Head of caudate nucleus (tissue), 42 donors: Measurements from ENCODE around the gene SUOX.

Experiments
- DNase-seq, 42 donors: peaks; one replicate each; pipeline versions ENCODE4 v3.0.0 to v3.0.0-alpha.2; 2020 to 2021; ENCODE audit warnings: mixed read lengths in 7 of 42
- intact Hi-C: fragments of 100-400 bp; cut with DNase I; formaldehyde crosslinking; loops from one replicate; pipeline ENCODE4 v1.15.0; 2022

Gene SUOX

GRCh38 chr12:55996715-55997534, at the start of gene SUOX:
TSS of gene SUOX (plus strand) at chr12:55997276. CDS start at chr12:56002222, 4,946 bp downstream.
- DNase-seq, result peak; percentile 89 to 99 (median 98)
- intact Hi-C loops, result loop anchor here (5.0 to 10.0 kb wide), 2 partner anchors 45 to 108 kb away; partner anchors contain the start of genes PA2G4 and RPS26

- no peak for DNase-seq
- intact Hi-C loops, result no loop called here
Measured at GRCh38 chr12:55955344-55955743, 41.7 kb upstream of the SUOX start.

DNA sequence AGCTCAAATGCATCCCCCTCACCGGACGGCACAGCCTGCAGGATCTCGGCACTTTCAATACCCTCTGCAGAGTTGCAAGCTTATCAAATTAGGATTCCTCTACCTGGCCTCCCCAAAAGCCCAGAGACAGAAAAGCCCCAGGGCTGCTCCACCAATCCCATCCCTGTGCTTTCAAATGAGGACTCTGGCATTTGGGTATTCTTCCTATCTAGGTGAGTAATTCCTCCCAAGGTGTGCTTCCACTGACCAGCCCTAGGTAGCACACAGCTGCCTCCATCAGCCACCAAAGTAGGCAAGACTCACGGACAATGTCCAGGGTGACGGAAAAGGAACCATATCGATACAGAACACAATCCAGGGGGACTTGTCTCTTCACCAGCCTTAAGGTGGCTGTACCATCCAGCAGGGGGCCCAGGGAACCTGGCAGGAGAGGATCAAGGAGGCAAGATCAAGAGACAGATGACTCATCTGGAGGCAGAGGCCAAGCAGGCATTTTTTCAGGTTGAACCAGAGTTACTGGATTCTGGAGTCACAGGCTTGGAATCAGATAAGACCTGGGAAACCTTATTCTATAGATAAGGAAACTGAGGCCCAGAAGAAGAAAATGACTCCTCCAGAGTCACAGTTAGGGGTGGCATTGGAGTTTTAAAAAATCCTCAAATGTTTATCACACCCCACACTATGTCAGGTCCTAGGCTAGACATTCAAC, 41.1 kb upstream of the SUOX start:
- intact Hi-C loops, result no loop called here

DNA sequence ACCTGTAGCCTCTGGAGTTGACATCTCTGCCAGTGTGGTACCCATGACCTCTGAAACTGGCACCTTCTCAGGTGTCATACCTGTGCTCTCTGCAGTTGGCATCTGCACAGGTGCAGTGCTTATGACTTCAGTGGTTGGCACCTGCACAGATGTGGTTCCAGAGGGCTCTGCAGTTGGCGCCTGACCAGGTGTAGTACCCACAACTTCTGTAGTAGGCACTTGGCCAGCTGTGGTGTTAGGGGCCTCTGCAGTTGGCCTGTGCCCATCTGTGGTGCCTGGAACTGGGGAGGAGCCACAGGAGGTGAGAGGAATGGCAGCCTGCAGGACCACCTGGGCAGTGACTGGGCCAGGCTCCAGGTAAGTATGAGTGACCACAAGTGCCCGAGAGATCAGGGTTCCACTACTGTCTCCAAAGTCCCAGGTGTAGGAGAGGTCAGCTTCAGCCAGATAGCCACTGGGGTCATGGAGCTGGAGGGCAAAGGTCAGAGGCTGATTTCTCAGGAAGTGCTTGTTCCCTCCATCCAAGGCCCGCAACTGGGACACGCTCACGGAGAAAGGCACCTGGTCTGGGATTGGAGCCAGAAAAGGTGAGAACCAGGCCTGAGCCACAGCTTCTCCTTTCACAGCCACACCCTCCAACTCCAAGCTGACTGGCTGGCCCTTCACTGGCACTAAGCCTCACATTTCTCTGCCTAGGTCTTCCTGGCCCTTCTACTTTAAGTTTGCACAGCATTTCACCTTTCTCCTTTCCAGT, 39.8 kb upstream of the SUOX start:
- intact Hi-C loops, result no loop called here
- DNase-seq, result no peak

More for the DNA sequence above, 41.1 kb upstream of the SUOX start:
- peak in 10 of 42 donors; percentile 5 to 55 (median 24) for DNase-seq

DNA sequence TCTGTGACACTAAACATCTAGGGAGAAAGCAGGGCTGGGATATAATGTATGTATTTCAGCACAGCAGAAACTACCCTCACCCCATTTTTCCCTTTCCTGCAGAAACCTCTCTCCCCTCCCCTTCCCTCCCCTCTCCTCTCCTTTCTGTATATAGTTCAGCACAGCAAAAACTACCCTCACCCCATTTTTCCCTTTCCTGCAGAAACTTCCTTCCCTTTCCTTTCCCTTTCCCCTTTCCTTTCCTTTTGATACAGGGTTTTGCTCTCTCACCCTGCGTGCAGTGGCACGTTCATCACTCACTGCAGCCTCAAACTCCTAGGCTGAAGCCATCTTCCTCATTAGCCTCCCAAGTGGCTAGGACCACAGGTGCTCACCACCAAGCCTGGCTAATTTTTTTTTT, 33.3 kb upstream of the SUOX start:
- DNase-seq, result no peak
- intact Hi-C loops, result no loop called here

GRCh38 chr12:55965240-55965639, 31.8 kb upstream of the SUOX start:
- intact Hi-C loops, result no loop called here
- DNase-seq, result no peak

DNA sequence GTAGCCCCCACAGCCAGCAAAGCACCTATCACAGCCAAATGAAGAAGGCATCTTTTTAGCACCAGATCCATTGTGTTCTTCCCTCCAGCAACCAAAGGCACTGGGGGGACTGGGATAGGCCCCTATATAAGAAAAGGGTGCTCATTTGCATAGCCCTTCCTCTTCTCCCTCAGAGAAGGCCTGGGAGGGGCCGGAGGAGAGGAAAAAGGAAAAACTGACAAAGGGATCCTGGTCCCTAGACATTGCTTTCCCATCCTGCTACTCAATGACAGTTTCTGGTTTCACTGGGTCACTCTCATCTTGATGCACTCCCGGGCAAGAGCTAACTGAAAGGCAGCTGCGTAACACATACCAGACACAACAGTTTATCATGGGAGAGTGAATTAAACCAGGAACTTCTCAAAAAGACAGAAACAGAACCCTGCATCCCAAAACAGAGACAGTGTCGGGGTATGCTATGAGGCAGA, 31.1 kb upstream of the SUOX start, which contains the start of gene PMEL:
Gene PMEL, minus strand, starts transcription at position 102 of the 467 bp plus-strand sequence. Its CDS starts 31 bp downstream, at position 71.
- DNase-seq, result no peak
- intact Hi-C loops, result no loop called here

GRCh38 chr12:55966408-55967281, 30.4 kb upstream of the SUOX start, which contains the start of gene CDK2:
TSS of gene CDK2 (plus strand) at chr12:55966830. CDS start at chr12:55967009, 179 bp downstream.
- intact Hi-C loops, result no loop called here

DNA sequence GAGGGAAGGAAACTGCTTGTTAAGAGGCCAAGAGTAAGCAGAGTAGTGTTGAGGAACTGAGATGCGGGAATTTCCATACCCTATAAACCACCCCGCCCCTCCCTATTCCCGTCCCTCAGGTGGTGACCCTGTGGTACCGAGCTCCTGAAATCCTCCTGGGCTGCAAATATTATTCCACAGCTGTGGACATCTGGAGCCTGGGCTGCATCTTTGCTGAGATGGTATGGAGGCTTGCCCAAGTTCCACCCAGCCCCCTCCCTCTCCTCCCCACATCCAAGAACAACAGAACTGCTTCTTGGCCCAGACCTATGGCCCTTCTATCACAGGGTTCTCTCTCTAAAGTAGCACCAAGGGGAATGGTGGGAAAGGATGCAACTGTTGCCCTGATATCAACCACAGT, 27.7 kb upstream of the SUOX start:
- no peak for DNase-seq
- intact Hi-C loops, result no loop called here

More at GRCh38 chr12:55966408-55967281, 30.4 kb upstream of the SUOX start, which contains the start of gene CDK2:
- peak; percentile 77 to 94 (median 89) for DNase-seq

DNA sequence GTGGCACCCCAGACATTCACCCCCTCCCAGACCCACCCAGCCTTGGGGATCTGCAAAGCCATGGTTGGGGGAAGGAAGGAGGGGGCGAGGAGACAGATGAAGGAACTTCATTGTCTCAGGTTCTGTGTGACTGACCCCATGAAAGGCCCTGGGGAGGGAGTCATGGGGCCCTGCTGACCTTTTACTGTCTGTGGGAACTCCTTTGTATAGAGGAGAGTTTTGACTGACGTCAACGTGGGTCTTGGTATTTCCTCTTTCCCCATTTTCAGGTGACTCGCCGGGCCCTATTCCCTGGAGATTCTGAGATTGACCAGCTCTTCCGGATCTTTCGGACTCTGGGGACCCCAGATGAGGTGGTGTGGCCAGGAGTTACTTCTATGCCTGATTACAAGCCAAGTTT, 26.3 kb upstream of the SUOX start:
- DNase-seq, result no peak
- intact Hi-C loops, result loop anchor here (5.0 kb wide), 1 partner anchor 43 kb away; the partner anchor contains the start of gene PYM1

GRCh38 chr12:55972042-55972441, 25.0 kb upstream of the SUOX start:
- DNase-seq, result no peak
- intact Hi-C loops, result loop anchor here (5.0 kb wide), 1 partner anchor 45 kb away; the partner anchor contains the start of gene PYM1

DNA sequence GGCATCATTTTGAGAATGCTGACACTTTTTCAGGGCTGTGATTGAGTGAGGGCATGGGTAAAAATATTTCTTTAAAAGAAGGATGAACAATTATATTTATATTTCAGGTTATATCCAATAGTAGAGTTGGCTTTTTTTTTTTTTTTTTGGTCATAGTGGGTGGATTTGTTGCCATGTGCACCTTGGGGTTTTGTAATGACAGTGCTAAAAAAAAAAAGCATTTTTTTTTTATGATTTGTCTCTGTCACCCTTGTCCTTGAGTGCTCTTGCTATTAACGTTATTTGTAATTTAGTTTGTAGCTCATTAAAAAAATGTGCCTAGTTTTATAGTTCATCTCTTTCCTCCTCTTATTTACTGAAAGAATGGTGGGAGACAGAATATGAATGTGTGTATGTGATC, 24.6 kb upstream of the SUOX start:
- no peak for DNase-seq
- intact Hi-C loops, result loop anchor here (5.0 kb wide), 1 partner anchor 45 kb away; the partner anchor contains the start of gene PYM1

DNA sequence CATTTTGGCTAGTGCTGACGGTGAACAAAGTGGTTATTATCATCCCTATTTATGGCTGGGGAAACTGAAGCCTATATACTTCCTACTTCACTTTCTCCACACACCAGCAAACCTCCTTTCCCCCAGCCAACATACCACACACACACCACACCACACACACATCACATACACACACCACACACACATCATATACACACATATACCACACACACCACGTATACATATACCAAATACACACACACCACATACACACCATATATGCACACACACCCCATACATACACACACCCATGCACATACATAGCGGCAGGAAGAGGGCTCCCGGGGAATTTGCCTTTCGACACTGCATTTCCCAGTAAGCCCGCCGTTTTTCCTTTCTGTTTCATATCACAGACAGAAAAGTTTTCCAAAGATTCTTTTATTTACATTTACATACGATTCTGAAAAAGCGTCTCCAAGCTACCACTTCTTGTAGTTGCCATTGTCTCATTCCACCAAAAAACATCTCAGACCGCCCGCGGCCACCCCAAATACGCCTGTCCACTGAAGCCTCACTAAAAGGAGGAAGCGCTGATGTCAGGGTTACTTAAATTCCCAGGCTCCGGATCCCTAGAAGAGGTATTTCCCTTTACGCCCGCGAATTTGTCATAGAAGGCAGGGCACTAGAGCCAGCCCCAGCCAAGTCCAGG, 24.0 kb upstream of the SUOX start:
- intact Hi-C loops, result loop anchor here (5.0 kb wide), 1 partner anchor 46 kb away; the partner anchor contains the start of gene PYM1
- DNase-seq, result peak in 13 of 42 donors; percentile 3 to 48 (median 31)

GRCh38 chr12:55973599-55974307, 23.3 kb upstream of the SUOX start, which contains the start of gene RAB5B:
TSS of gene RAB5B (plus strand) at chr12:55974078. CDS start at chr12:55986961, 12,883 bp downstream.
- intact Hi-C loops, result loop anchor here (5.0 kb wide), 1 partner anchor 46 kb away; the partner anchor contains the start of gene PYM1
- peak; percentile 96 to 100 (median 100) for DNase-seq

DNA sequence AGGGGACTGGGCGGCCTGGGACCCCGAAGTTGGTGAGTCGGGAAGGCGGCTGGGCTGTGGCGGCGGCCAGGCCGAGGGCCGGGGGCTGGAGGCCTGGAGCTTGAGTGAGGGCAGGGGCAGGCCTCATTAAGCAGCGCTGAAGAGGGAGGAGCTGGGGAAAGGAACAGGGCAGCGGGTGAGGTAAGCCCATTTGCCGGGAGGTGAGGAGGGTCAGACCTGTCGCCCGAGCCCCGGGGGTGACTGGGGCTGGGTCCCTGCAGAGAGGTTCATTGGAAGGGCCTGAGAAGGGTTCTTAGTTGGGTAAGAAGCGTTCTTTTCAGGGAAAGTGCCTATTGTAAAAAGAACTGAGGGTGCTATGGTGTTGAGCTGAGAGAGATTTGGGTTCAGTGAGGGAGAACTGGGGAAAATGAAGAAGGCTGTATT, 22.8 kb upstream of the SUOX start:
- DNase-seq, result peak in 11 of 42 donors; percentile 15 to 57 (median 31)
- intact Hi-C loops, result loop anchor here (5.0 kb wide), 1 partner anchor 47 kb away; the partner anchor contains the start of gene PYM1

DNA sequence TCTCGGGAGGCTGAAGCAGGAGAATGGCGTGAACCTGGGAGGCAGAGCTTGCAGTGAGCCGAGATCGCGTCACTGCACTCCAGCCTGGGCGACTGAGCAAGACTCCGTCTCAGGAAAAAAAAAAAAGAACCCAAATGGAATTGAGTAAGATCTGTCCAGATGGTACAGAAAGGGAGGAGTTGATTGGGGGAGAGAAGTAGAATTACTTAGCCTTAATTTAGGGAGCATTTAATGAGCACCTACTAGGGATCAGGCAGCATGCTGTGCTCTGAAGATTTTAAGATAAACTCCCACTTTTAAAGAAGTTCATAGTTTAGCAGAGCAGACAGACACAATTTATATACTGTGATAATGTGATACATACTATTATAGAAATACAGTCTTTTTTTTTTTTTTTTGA, 18.7 kb upstream of the SUOX start:
- intact Hi-C loops, result no loop called here
- DNase-seq, result no peak
